Esophagus (tissue), 2 donors: Measurements from ENCODE around the gene NCAM2. TPM values are rescaled to one million over a fixed set of nuclear protein-coding genes. Genes with fewer than 3 reads are reported as not detected.

Experiments used
- H3K27ac ChIP-seq, 2 donors: one replicate each; pipeline ENCODE4 v1.5.1; 2013; ENCODE audit warnings: low read depth in 2 of 2, mild to moderate bottlenecking in 2 of 2, inconsistent platforms in 1 of 2, low read length in 1 of 2, moderate library complexity in 1 of 2
- H3K27me3 ChIP-seq, 2 donors: one replicate each; pipeline ENCODE4 v1.6.1; 2013; ENCODE audit warnings: low read length in 2 of 2, control low read depth in 1 of 2, mild to moderate bottlenecking in 1 of 2; ENCODE audit not compliant: insufficient read depth in 2 of 2, control insufficient read depth in 1 of 2
- H3K36me3 ChIP-seq, 2 donors: one replicate each; pipeline ENCODE4 v1.6.1; 2013; ENCODE audit warnings: low read length in 1 of 2; ENCODE audit not compliant: control insufficient read depth in 2 of 2, insufficient read depth in 2 of 2
- H3K4me1 ChIP-seq, 2 donors: one replicate each; pipeline ENCODE4 v1.6.1; 2013; ENCODE audit warnings: low read length in 1 of 2; ENCODE audit not compliant: control insufficient read depth in 2 of 2, insufficient read depth in 2 of 2
- H3K4me3 ChIP-seq, 2 donors: one replicate each; pipeline ENCODE4 v1.5.1; 2013; ENCODE audit warnings: low read length in 2 of 2, mild to moderate bottlenecking in 2 of 2, low read depth in 1 of 2, moderate library complexity in 1 of 2
- H3K9me3 ChIP-seq, 2 donors: one replicate each; pipeline ENCODE4 v1.6.1; 2013; ENCODE audit warnings: mild to moderate bottlenecking in 2 of 2, low read depth in 1 of 2, low read length in 1 of 2, moderate library complexity in 1 of 2; ENCODE audit not compliant: control insufficient read depth in 2 of 2, insufficient read depth in 1 of 2
- WGBS, 2 donors: extraction: QIAGEN DNeasy Blood & Tissue Kit; methylation state at CpG; one replicate each; pipeline ENCODE4 v1.1.7; 2013; 5-methylcytosine and 5-hydroxymethylcytosine counted together
- polyA plus RNA-seq, 2 donors: library from polyadenylated mRNA; stranded (reverse); fragments of 200-250 nt; gene quantifications; one replicate each; pipeline ENCODE4 v1.2.3, GENCODE V29; 2013
- donor health status: healthy with polysubstance abuse.
- donor health status: Bipolar disorder and iron deficiency.

The NCAM2 gene
- polyA plus RNA-seq, 2 donors: 0.04 to 0.08 TPM

DNA sequence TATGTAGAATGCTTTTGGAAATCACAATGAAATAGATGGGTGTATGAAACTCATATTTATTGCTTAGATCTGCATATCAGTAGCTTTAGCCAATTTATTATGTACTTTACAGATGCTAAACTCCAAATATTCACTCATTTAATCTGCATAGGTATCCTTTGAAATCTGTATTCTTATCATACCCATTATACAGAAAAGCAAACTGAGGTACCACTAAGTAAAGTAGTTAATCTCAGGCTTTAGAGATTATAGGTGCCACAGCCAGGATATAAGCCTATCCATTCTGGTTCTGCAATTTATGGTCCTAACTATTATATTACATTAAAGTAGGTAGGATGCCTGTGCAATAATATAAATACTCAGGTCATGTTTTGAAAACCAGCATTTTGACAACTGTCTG, 369.4 kb downstream of the NCAM2 start:
- Histone ChIP-seq H3K9me3 (no peaks in the 10 kb centered on the region), H3K27ac (no peak overlapping the region), H3K4me3 (no peak overlapping the region), H3K36me3 (no peaks in the 10 kb centered on the region), H3K4me1 (no peaks in the 10 kb centered on the region), H3K27me3 (no peaks in the 10 kb centered on the region)

DNA sequence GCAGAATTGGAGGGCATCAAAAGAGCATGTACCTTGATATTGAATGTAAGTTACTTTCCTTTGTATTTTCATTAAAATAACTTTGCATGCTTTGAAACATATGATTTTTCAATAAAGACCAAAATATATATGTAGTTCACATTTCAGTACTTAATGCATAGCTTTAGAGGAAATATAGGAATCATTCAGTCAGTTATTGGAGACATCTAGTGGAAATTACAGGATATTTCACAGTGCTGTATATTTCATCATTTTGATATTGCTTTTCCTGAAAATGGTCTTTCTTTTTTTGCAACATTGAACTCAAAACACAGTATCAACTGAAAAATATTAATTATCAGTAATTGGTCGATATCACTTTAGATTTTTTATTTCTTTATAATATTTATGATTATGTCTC, 375.8 kb downstream of the NCAM2 start:
- Histone ChIP-seq H3K36me3 (no peaks in the 10 kb centered on the region), H3K27me3 (no peaks in the 10 kb centered on the region), H3K27ac (no peak overlapping the region), H3K9me3 (no peaks in the 10 kb centered on the region), H3K4me1 (no peaks in the 10 kb centered on the region), H3K4me3 (no peak overlapping the region)
- 53 to 56% methylated on average over 1 of the region's 1 CpG for WGBS, 2 donors

DNA sequence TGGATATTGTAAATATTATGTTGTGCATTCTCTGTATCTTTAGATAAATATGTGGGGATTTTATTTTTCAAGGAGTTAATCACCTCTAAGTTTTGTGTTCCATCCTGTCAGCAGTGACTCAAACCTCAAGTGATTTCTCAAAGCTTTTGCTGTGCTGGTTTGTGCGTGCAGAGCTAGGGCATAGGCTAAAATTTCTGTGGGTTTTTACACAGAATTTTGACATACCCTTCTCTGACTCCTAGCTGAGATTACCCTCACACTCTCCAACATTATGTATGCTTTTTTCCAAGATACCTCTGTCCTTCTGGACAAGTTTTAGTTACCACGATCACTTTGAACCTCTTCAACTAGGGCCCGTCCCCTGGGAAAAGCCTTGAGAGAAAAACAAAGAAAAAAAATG, 384.9 kb downstream of the NCAM2 start:
- Histone ChIP-seq H3K27me3 (no peaks in the 10 kb centered on the region), H3K36me3 (no peaks in the 10 kb centered on the region), H3K4me1 (no peaks in the 10 kb centered on the region), H3K4me3 (no peak overlapping the region), H3K9me3 (no peaks in the 10 kb centered on the region), H3K27ac (no peak overlapping the region)
- WGBS, 2 donors: 69 to 75% methylated on average over 3 of the region's 3 CpGs

DNA sequence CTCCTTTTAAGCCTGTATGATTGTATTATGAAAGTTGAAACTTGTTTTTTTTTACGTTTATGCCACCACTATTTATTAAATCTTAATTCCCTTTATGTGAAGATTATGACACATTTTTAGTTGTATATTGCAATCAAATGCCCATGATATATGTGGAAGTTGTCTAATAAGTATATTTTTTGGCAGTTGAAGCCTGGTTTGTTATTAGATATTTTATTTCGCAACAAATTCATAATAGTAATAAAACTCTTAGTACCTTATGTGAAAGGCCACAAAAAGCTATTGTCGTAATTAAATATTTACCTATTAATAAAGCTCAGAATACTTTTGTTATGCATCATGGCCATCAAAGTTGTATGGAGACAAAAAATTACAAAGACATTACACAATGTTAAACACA, 386.8 kb downstream of the NCAM2 start:
- H3K27me3 ChIP-seq: no peaks in the 10 kb centered on the region
- no peak overlapping the region for H3K27ac ChIP-seq
- 77 to 79% methylated on average over 3 of the region's 3 CpGs for WGBS, 2 donors
- H3K36me3 ChIP-seq: no peaks in the 10 kb centered on the region
- no peak overlapping the region for H3K4me3 ChIP-seq
- no peaks in the 10 kb centered on the region for H3K9me3 ChIP-seq
- no peaks in the 10 kb centered on the region for H3K4me1 ChIP-seq

DNA sequence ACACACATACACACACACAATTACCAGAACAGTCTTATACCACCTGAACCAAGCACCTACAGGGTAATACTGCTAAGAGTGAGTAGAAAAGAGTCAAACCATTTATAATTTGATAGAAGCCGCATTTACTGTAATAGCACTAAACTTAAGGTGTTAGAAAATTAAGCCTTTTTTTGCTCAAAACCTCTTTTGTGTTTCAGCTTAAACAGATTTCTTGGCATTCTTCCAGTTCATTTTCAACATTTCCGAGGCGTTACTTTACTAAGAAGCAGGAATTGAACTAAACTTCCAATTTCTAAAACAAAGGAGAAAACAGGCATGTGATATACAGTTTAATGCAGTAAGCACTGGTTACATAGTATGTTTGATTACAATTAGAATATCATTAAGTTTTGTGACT, 387.2 kb downstream of the NCAM2 start:
- H3K4me3 ChIP-seq: no peak overlapping the region
- 48 to 54% methylated on average over 3 of the region's 3 CpGs for WGBS, 2 donors
- H3K27ac ChIP-seq: no peak overlapping the region
- no peaks in the 10 kb centered on the region for H3K36me3 ChIP-seq
- H3K27me3 ChIP-seq: no peaks in the 10 kb centered on the region
- H3K9me3 ChIP-seq: no peaks in the 10 kb centered on the region
- no peaks in the 10 kb centered on the region for H3K4me1 ChIP-seq

DNA sequence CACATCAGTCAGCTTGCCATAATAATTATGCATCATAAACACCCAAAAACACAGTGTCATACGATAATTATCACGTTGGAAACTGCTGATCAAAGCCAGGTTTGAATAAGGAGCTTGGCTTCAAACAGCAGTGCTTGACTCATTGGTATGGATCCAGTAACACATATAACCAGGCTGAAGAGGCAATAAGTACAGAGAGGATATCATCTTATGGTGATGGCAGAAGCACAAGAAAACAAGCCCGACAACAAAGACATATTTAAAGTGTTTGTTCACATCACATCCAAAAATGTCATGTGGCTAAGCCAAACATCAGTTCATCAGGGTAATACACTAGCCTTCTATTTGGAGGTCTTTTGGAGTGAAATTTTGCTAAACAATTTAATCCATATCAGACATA, 389.7 kb downstream of the NCAM2 start:
- Histone ChIP-seq H3K36me3 (no peaks in the 10 kb centered on the region), H3K9me3 (no peaks in the 10 kb centered on the region), H3K4me1 (no peaks in the 10 kb centered on the region), H3K27me3 (no peaks in the 10 kb centered on the region), H3K27ac (no peak overlapping the region), H3K4me3 (no peak overlapping the region)
- 56 to 61% methylated on average over 3 of the region's 3 CpGs for WGBS, 2 donors

DNA sequence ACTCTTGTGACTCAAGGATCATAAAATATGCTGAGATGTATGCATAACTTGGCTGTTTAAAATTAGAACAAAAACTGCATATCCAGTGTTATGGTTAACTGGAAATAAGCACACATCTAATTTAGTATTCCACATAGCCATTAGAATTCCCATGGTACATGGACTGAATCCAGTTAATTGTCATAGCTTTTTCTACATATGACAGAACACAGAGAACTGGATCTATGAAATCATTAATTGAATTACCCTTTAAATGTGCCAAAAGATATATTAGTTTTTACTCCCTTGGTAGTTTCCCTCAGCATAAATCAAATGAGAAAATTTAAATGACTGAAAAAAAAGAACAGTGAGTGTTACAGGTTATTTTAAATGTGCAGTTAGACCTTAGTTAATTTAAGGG, 395.9 kb downstream of the NCAM2 start:
- Histone ChIP-seq H3K36me3 (no peaks in the 10 kb centered on the region), H3K9me3 (peaks cover 9 to 15% of the 10 kb centered on the region in 2 donors), H3K4me1 (no peaks in the 10 kb centered on the region), H3K27ac (no peak overlapping the region), H3K27me3 (no peaks in the 10 kb centered on the region), H3K4me3 (no peak overlapping the region)

DNA sequence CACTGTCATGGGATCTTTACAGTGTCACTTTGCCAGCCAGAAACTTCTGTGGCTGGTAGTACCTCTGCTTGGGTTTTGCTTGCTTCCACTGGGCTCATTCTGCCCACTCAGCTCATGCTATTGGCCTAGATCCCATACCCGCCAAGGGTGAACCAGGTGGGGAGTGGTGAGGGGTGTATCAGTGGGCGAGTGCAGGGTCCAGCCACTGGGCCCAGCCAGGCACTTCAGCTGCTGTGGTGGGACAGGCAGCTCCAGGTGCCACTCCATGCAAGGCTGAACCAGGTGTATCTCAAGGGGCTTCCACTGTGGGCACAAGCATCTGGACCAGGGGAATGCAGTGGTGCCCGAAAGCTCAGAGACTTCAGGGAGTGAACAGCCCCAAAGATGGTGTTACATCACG, 398.2 kb downstream of the NCAM2 start:
- no peaks in the 10 kb centered on the region for H3K4me1 ChIP-seq
- no peak overlapping the region for H3K4me3 ChIP-seq
- H3K36me3 ChIP-seq: no peaks in the 10 kb centered on the region
- H3K27ac ChIP-seq: no peak overlapping the region
- H3K27me3 ChIP-seq: no peaks in the 10 kb centered on the region
- peaks cover 9 to 15% of the 10 kb centered on the region in 2 donors for H3K9me3 ChIP-seq
- WGBS, 2 donors: 85 to 90% methylated on average over 4 of the region's 4 CpGs

DNA sequence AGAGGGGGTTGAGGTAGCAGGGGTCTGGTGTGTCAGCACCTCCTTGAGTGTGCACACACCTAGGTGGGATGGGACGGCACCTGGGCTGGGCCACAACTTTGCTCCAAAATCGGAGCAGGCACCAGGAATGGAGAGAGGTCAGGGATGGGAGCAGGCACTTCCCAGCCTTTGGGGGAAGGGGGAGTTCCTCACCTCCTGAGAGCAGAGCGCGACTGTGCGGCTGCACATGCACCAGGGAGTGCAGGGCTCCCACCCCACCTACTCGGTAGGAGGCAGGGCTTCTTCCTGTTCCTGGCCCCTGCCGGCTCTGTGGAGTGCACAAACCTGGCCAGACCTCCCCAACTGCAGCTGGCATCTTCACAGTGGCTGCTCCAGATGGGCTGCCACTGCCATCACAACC, 399.3 kb downstream of the NCAM2 start:
- Histone ChIP-seq H3K4me1 (no peaks in the 10 kb centered on the region), H3K36me3 (no peaks in the 10 kb centered on the region), H3K9me3 (peaks cover 9 to 15% of the 10 kb centered on the region in 2 donors), H3K27me3 (no peaks in the 10 kb centered on the region), H3K4me3 (no peak overlapping the region), H3K27ac (no peak overlapping the region)
- WGBS, 2 donors: 92 to 93% methylated on average over 7 of the region's 7 CpGs

DNA sequence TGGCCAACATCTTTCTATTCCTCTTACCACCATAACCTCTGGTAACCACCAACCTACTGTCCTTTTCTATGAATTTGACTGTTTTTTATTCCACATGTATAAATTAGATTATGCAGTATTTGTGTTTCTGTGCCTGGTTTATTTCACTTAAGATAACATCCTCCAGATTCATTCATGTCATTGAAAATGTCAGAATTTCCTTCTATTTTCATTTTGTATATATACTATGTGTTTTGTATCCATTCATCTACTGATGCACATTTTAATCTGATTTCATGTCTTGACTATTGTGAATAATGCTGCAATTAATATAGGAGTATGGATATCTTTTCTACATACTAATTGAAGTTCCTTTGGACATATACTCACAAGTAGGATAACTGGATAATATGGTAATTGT, 403.2 kb downstream of the NCAM2 start:
- Histone ChIP-seq H3K4me3 (no peak overlapping the region), H3K27me3 (no peaks in the 10 kb centered on the region), H3K9me3 (peaks cover 7 to 12% of the 10 kb centered on the region in 2 donors), H3K4me1 (no peaks in the 10 kb centered on the region), H3K27ac (no peak overlapping the region), H3K36me3 (no peaks in the 10 kb centered on the region)
